GM12878 (cell line): ENCODE measurements around the gene BFSP1. TPM values are rescaled to one million over a fixed set of nuclear protein-coding genes. Genes with fewer than 3 reads are reported as not detected.

Experiments used
- ATAC-seq: fragments of 200-7000 bp; cut with Tn5 transposase; 3 replicates; pipeline ENCODE4 v1.9.1; 2020; ENCODE audit warnings: mild to moderate bottlenecking, moderate library complexity
- BruUV-seq: library from RNA; stranded (reverse); fragments of 400-500 nt; replicated peaks from 2 replicates; lab custom pipeline; 2021; lab: Mats Ljungman, UMichigan
- CTCF ChIA-PET: fragments of 300-600 bp; sonication (Branson Sonifier 250); formaldehyde crosslinking; extraction: SDS; loops from one replicate; lab custom pipeline; 2021; ENCODE audit warnings: inconsistent platforms; lab: Yijun Ruan, JAX
- POLR2A ChIA-PET: fragments of 350-600 bp; formaldehyde crosslinking; extraction: SDS; loops from one replicate; lab custom pipeline; 2021; ENCODE audit warnings: inconsistent platforms; lab: Charles Lee
- RAD21 ChIA-PET: fragments of 300-600 bp; sonication (Branson Sonifier 250); formaldehyde crosslinking; loops from one replicate; lab custom pipeline; 2023; ENCODE audit warnings: antibody characterized with exemption; ENCODE audit not compliant: unreplicated experiment; lab: Charles Lee
- SMC1A ChIA-PET: fragments of 300-600 bp; sonication (Branson Sonifier 250); formaldehyde crosslinking; loops from one replicate; lab custom pipeline; 2023; ENCODE audit not compliant: unreplicated experiment, uncharacterized antibody; lab: Charles Lee
- DNase-seq: peaks from one replicate; pipeline ENCODE4 v3.0.0-alpha.2; 2011; ENCODE audit warnings: low read depth, low spot score
- FAIRE-seq: peaks from 3 replicates; lab custom pipeline; 2011; peaks lifted over from hg19 to GRCh38; lab: Jason Lieb, UNC
- H2AFZ ChIP-seq: 2 replicates; pipeline ENCODE4 v1.6.0; 2011; ENCODE audit warnings: low read depth, low read length, control low read depth; ENCODE audit not compliant: control insufficient read depth
- H3K27ac ChIP-seq: 2 replicates; pipeline ENCODE4 v1.5.1; 2011; ENCODE audit warnings: control low read depth; ENCODE audit not compliant: control insufficient read depth, insufficient read depth
- H3K27me3 ChIP-seq, 2 experiments: replicated peaks in 1 of 2; 2 replicates each; pipeline versions ENCODE4 v1.6.0 to v1.6.1; 2011; ENCODE audit warnings: low read length in 1 of 2; ENCODE audit not compliant: control insufficient read depth in 2 of 2, insufficient read depth in 2 of 2
- H3K36me3 ChIP-seq, 2 experiments: 2 replicates each; pipeline ENCODE4 v1.5.1; 2011; ENCODE audit warnings: low read length in 1 of 2; ENCODE audit not compliant: control insufficient read depth in 2 of 2, insufficient read depth in 2 of 2
- H3K4me1 ChIP-seq: 2 replicates; pipeline ENCODE4 v1.6.1; 2011; ENCODE audit warnings: mild to moderate bottlenecking, low read length, moderate library complexity, mixed read lengths; ENCODE audit not compliant: control insufficient read depth, insufficient read depth
- H3K4me2 ChIP-seq: 2 replicates; pipeline ENCODE4 v1.6.0; 2011; ENCODE audit warnings: control low read depth; ENCODE audit not compliant: control insufficient read depth, insufficient read depth
- H3K4me3 ChIP-seq: fragments of 200-600 bp; sonication (generic); 2 replicates; pipeline ENCODE4 v1.5.1; 2016
- H3K79me2 ChIP-seq: 2 replicates; pipeline ENCODE4 v1.6.0; 2011; ENCODE audit warnings: low read length; ENCODE audit not compliant: control insufficient read depth, insufficient read depth
- H3K9ac ChIP-seq: 2 replicates; pipeline ENCODE4 v1.8.0; 2011; ENCODE audit warnings: low read length, control low read depth, mixed read lengths; ENCODE audit not compliant: control insufficient read depth, insufficient read depth
- H3K9me3 ChIP-seq: replicated peaks from 3 replicates; pipeline ENCODE4 v1.5.1; 2011; ENCODE audit warnings: mild to moderate bottlenecking, low read length; ENCODE audit not compliant: control insufficient read depth, insufficient read depth
- H4K20me1 ChIP-seq: 2 replicates; pipeline ENCODE4 v1.6.0; 2011; ENCODE audit not compliant: control insufficient read depth, insufficient read depth
- BACH1 ChIP-seq: fragments of 450-650 bp; IDR thresholded peaks from 2 replicates; pipeline ENCODE4 v1.6.1; 2017; ENCODE audit warnings: mild to moderate bottlenecking, borderline replicate concordance
- BMI1 ChIP-seq: fragments of 450-650 bp; IDR thresholded peaks from 2 replicates; pipeline ENCODE4 v1.6.1; 2016; ENCODE audit warnings: mild to moderate bottlenecking, moderate library complexity, borderline replicate concordance
- CBFB ChIP-seq: IDR thresholded peaks from 2 replicates; pipeline ENCODE4 v1.6.1; 2016; ENCODE audit warnings: antibody characterized with exemption, low read depth
- EP300 ChIP-seq, 2 experiments: fragments of 150-350 bp in 1 of 2; IDR thresholded peaks; 2 replicates each; pipeline ENCODE4 v1.6.1; 2011 to 2012; ENCODE audit warnings: low read depth in 2 of 2, low read length in 2 of 2, borderline replicate concordance in 1 of 2, improper control_type of control experiment in 1 of 2, inconsistent platforms in 1 of 2; ENCODE audit not compliant: control insufficient read depth in 1 of 2
- ETV6 ChIP-seq, 2 experiments: fragments of 450-650 bp in 1 of 2; IDR thresholded peaks in 1 of 2; conservative IDR thresholded peaks in 1 of 2; 2 replicates each; pipeline ENCODE4 v1.6.1; 2014; ENCODE audit warnings: antibody characterized with exemption in 1 of 2, borderline replicate concordance in 1 of 2, low read depth in 1 of 2, mild to moderate bottlenecking in 1 of 2, moderate library complexity in 1 of 2
- HDAC6 ChIP-seq: fragments of 200-600 bp; sonication (generic); IDR thresholded peaks from one replicate; pipeline ENCODE4 v1.8.0; 2017; ENCODE audit warnings: antibody characterized with exemption; ENCODE audit not compliant: unreplicated experiment
- IKZF2 ChIP-seq, 2 experiments: fragments of 450-650 bp; IDR thresholded peaks; 2 replicates each; pipeline ENCODE4 v1.6.1; 2017; ENCODE audit warnings: mild to moderate bottlenecking in 2 of 2, moderate library complexity in 2 of 2
- NR2F1 ChIP-seq: fragments of 450-650 bp; conservative IDR thresholded peaks from 2 replicates; pipeline ENCODE4 v1.6.1; 2017; ENCODE audit warnings: mild to moderate bottlenecking
- POLR2AphosphoS2 ChIP-seq: IDR thresholded peaks from 2 replicates; pipeline ENCODE4 v1.6.1; 2011; ENCODE audit warnings: low read depth, mild to moderate bottlenecking, low read length, improper control_type of control experiment, moderate library complexity
- SMARCA5 ChIP-seq: fragments of 450-650 bp; IDR thresholded peaks from 2 replicates; pipeline ENCODE4 v1.6.1; 2017; ENCODE audit warnings: mild to moderate bottlenecking
- SMC3 ChIP-seq: IDR thresholded peaks from 2 replicates; pipeline ENCODE4 v1.6.1; 2011; ENCODE audit warnings: low read length, improper control_type of control experiment, borderline replicate concordance
- USF2 ChIP-seq: IDR thresholded peaks from 2 replicates; pipeline ENCODE4 v1.6.1; 2011; ENCODE audit warnings: low read depth, low read length, improper control_type of control experiment, borderline replicate concordance
- YY1 ChIP-seq: IDR thresholded peaks from 2 replicates; pipeline ENCODE4 v1.6.1; 2011; ENCODE audit warnings: low read depth, mild to moderate bottlenecking, low read length
- ZBTB33 ChIP-seq: fragments of 450-650 bp; IDR thresholded peaks from 2 replicates; pipeline ENCODE4 v1.6.1; 2017; ENCODE audit warnings: mild to moderate bottlenecking
- WGBS: methylation state at CpG from one replicate; pipeline ENCODE4 v1.1.6; 2016; ENCODE audit warnings: low lambda C conversion rate; ENCODE audit not compliant: insufficient replicate concordance, insufficient coverage; ENCODE audit errors: missing lambda C conversion rate; 5-methylcytosine and 5-hydroxymethylcytosine counted together
- in situ Hi-C: fragments of 300-500 bp; cut with MboI; formaldehyde crosslinking; loops from 9 replicates; pipeline ENCODE4 v1.14.3; 2018; ENCODE audit warnings: mixed read lengths
- intact Hi-C: fragments of 100-400 bp; cut with micrococcal nuclease; formaldehyde crosslinking; loops from one replicate; pipeline ENCODE4 v1.14.2; 2022; ENCODE audit not compliant: unreplicated experiment
- polyA plus RNA-seq, 11 experiments: library from polyadenylated mRNA; depleted of rRNA in 4 of 11; unstranded in 6 of 11; stranded (reverse) in 5 of 11; fragments of >200 nt; fragmentation: Nextera tagmentation in 4 of 11; fragmentation: Illumina TruSeq in 1 of 11; extraction: Ambion mirVana in 4 of 11; extraction: Trizol in 1 of 11; gene quantifications; 1 replicate in 1 of 11; 2 replicates in 10 of 11; pipeline versions ENCODE4 v1.2.1 to v1.2.3, GENCODE V29; 2011 to 2016; ENCODE audit warnings: inconsistent platforms in 2 of 11, missing spikeins in 2 of 11, low read depth in 1 of 11
- total RNA-seq, 4 experiments: library from RNA; depleted of rRNA in 3 of 4; stranded (reverse); fragments of >200 nt in 3 of 4; fragmentation: Illumina TruSeq in 1 of 4; extraction: Trizol in 1 of 4; gene quantifications; 2 replicates each; pipeline versions ENCODE4 v1.2.1 to v1.2.3, GENCODE V29; 2013 to 2021

BFSP1 gene
- total and polyA plus RNA-seq, 10 of the 15 experiments (the other 5 are each of a cell fraction or from before 2014, with no cell fraction given), result 0.06 to 0.22 (median 0.11) TPM; not detected in 3

GRCh38 chr20:17456279-17456678 lies 74.9 kb downstream of the BFSP1 start:
- Histone ChIP-seq H3K9ac (no peak overlapping the region), H3K4me1 (no peaks in the 10 kb centered on the region), H3K27ac (no peak overlapping the region), H3K36me3 (no peaks in the 10 kb centered on the region), H4K20me1 (no peaks in the 10 kb centered on the region), H3K27me3 (no peaks in the 10 kb centered on the region; a peak in 1 of 4 replicates), H3K79me2 (no peaks in the 10 kb centered on the region), H2AFZ (no peak overlapping the region), H3K4me2 (no peak overlapping the region), H3K4me3 (no peak overlapping the region), H3K9me3 (no peaks in the 10 kb centered on the region)
- in situ Hi-C loops, result no loop called here
- CTCF ChIA-PET, result no interaction called here
- ATAC-seq, result no peak
- SMC1A ChIA-PET, result no interaction called here
- FAIRE-seq, result no peak
- intact Hi-C loops, result no loop called here
- POLR2A ChIA-PET, result no interaction called here
- RAD21 ChIA-PET, result no interaction called here
- WGBS, result 31% methylated on average over 8 of the region's 8 CpGs
- no TSS peak for BruUV-seq
- TF ChIP-seq HDAC6 (no peak), ETV6 (conservative IDR thresholded peaks at IDR 0.05 in 1 of 2, IDR thresholded peaks at IDR 0.05 in 1 of 2; ENCODE audit: borderline replicate concordance in 1 of 2, low read depth in 1 of 2) (no peak), CBFB (no peak), YY1 (no peak), NR2F1 (no peak), IKZF2 (IDR thresholded peaks at IDR 0.05) (no peak)
- no peak for DNase-seq

GRCh38 chr20:17453592-17453991 lies 77.6 kb downstream of the BFSP1 start:
- Histone ChIP-seq H3K4me2 (no peak overlapping the region), H3K36me3 (no peaks in the 10 kb centered on the region), H2AFZ (no peak overlapping the region), H3K4me3 (no peak overlapping the region), H3K9ac (no peak overlapping the region), H3K79me2 (no peaks in the 10 kb centered on the region), H3K9me3 (no peaks in the 10 kb centered on the region), H3K27me3 (no peaks in the 10 kb centered on the region; a peak in 1 of 4 replicates), H3K4me1 (no peaks in the 10 kb centered on the region), H4K20me1 (no peaks in the 10 kb centered on the region), H3K27ac (no peak overlapping the region)
- DNase-seq (no peak), ATAC-seq (no peak), FAIRE-seq (no peak)
- BruUV-seq, result no TSS peak
- 50% methylated on average over 21 of the region's 22 CpGs for WGBS
- POLR2A ChIA-PET, result no interaction called here
- in situ Hi-C loops (no loop called here), intact Hi-C loops (no loop called here)
- SMC1A ChIA-PET, result no interaction called here
- CTCF ChIA-PET, result interaction anchor here (0.5 kb wide), 1 partner anchor 110 kb away, joined by 3 read pairs; no protein-coding TSS in a partner anchor
- RAD21 ChIA-PET, result no interaction called here
- TF ChIP-seq BMI1, result no peak
- TF ChIP-seq ZBTB33, result no peak
- no peak for TF ChIP-seq EP300 (IDR thresholded peaks at IDR 0.05; ENCODE audit: borderline replicate concordance in 1 of 2, control insufficient read depth in 1 of 2, low read depth in 2 of 2, low read length in 2 of 2)
- no peak for TF ChIP-seq BACH1
- no peak for TF ChIP-seq SMARCA5
- no peak for TF ChIP-seq USF2
- no peak for TF ChIP-seq POLR2AphosphoS2
- TF ChIP-seq SMC3, result no peak
